GM12878 (cell line): ENCODE measurements around the gene AMIGO2.

Experiments used
- BCL11A ChIP-seq: IDR thresholded peaks from 2 replicates; pipeline ENCODE4 v1.6.1; 2011; ENCODE audit warnings: low read depth, low read length
- CTCF ChIP-seq, 3 experiments: IDR thresholded peaks in 2 of 3; conservative IDR thresholded peaks in 1 of 3; 2 replicates each; pipeline ENCODE4 v1.5.1; 2011; ENCODE audit warnings: low read depth in 3 of 3, low read length in 3 of 3, mild to moderate bottlenecking in 3 of 3, control low read depth in 2 of 3, moderate library complexity in 2 of 3, inconsistent platforms in 1 of 3, mixed read lengths in 1 of 3; ENCODE audit not compliant: control insufficient read depth in 2 of 3, insufficient read depth in 1 of 3; ENCODE audit errors: extremely low read depth in 1 of 3
- EP300 ChIP-seq, 2 experiments: fragments of 150-350 bp in 1 of 2; IDR thresholded peaks; 2 replicates each; pipeline ENCODE4 v1.6.1; 2011 to 2012; ENCODE audit warnings: low read depth in 2 of 2, low read length in 2 of 2, borderline replicate concordance in 1 of 2, improper control_type of control experiment in 1 of 2, inconsistent platforms in 1 of 2; ENCODE audit not compliant: control insufficient read depth in 1 of 2
- EZH2 ChIP-seq: IDR thresholded peaks from 2 replicates; pipeline ENCODE4 v1.6.1; 2012; ENCODE audit warnings: low read depth, mild to moderate bottlenecking, control low read depth, inconsistent platforms, low read length, borderline replicate concordance; ENCODE audit not compliant: control insufficient read depth
- MAX ChIP-seq: IDR thresholded peaks from 2 replicates; pipeline ENCODE4 v1.6.1; 2012; ENCODE audit warnings: low read depth, low read length, improper control_type of control experiment
- MYC ChIP-seq: IDR thresholded peaks from 2 replicates; pipeline ENCODE4 v1.6.1; 2011; ENCODE audit warnings: mild to moderate bottlenecking, low read length, moderate library complexity, inconsistent platforms; ENCODE audit not compliant: insufficient read depth, insufficient replicate concordance, insufficient read length, severe bottlenecking
- NBN ChIP-seq: fragments of 450-650 bp; IDR thresholded peaks from 2 replicates; pipeline ENCODE4 v1.6.1; 2016
- PBX3 ChIP-seq: IDR thresholded peaks from 2 replicates; pipeline ENCODE4 v1.6.1; 2011; ENCODE audit warnings: mild to moderate bottlenecking, low read depth, low read length, moderate library complexity; ENCODE audit not compliant: insufficient replicate concordance
- POLR2A ChIP-seq: IDR thresholded peaks from 2 replicates; pipeline ENCODE4 v1.6.1; 2011; ENCODE audit warnings: low read depth, mild to moderate bottlenecking, low read length
- POLR2AphosphoS5 ChIP-seq: IDR thresholded peaks from 2 replicates; pipeline ENCODE4 v1.6.1; 2011; ENCODE audit warnings: mild to moderate bottlenecking, low read length, inconsistent platforms
- RAD21 ChIP-seq: IDR thresholded peaks from 2 replicates; pipeline ENCODE4 v1.6.1; 2011; ENCODE audit warnings: mild to moderate bottlenecking, low read depth, low read length, moderate library complexity; ENCODE audit not compliant: insufficient read depth
- SIX5 ChIP-seq: IDR thresholded peaks from 2 replicates; pipeline ENCODE4 v1.6.1; 2011; ENCODE audit warnings: mild to moderate bottlenecking, low read depth, low read length, moderate library complexity; ENCODE audit not compliant: severe bottlenecking
- USF2 ChIP-seq: IDR thresholded peaks from 2 replicates; pipeline ENCODE4 v1.6.1; 2011; ENCODE audit warnings: low read depth, low read length, improper control_type of control experiment, borderline replicate concordance

GRCh38 chr12:47035484-47035883 is 44.3 kb downstream of the AMIGO2 start:
- TF ChIP-seq CTCF (IDR thresholded peaks at IDR 0.05 in 2 of 3, conservative IDR thresholded peaks at IDR 0.05 in 1 of 3; ENCODE audit: control insufficient read depth in 2 of 3, extremely low read depth in 1 of 3, insufficient read depth in 1 of 3, low read depth in 3 of 3, low read length in 3 of 3) (no peak), USF2 (no peak), NBN (no peak), MYC (no peak), MAX (no peak), EZH2 (no peak), RAD21 (no peak), SIX5 (no peak), PBX3 (no peak), POLR2AphosphoS5 (no peak), POLR2A (no peak), BCL11A (no peak), EP300 (IDR thresholded peaks at IDR 0.05; ENCODE audit: borderline replicate concordance in 1 of 2, control insufficient read depth in 1 of 2, low read depth in 2 of 2, low read length in 2 of 2) (no peak)
